ENCODE measurements around the gene POP7. TPM values are rescaled to one million over a fixed set of nuclear protein-coding genes. Genes with fewer than 3 reads are reported as not detected.
"Not testable (repeated sequence)": the region's sequence is repeated elsewhere in the genome, so short reads cannot be mapped to it uniquely, and the experiment has no call there.

POP7 gene
- polyA plus RNA-seq, 1 donor from 2014 or later = 48.6 TPM

- Mint-ChIP-seq H3K27me3 (peaks cover 3% of the 10 kb centered on the region), H3K4me1 (peaks cover 24 to 30% (median 29%) of the 10 kb centered on the region in 3 donors), H3K9me3 (no peaks in the 10 kb centered on the region), H3K27ac (peak overlapping the region; percentile 92 to 96 (median 93)), H3K36me3 (no peaks in the 10 kb centered on the region), H3K4me3 (peak overlapping the region; percentile 89 to 97 (median 95))
Observed at GRCh38 chr7:100693312-100694097, 12.4 kb upstream of the POP7 start.

- no peaks in the 10 kb centered on the region for H3K9me3 Mint-ChIP-seq
- H3K4me1 Mint-ChIP-seq = peaks cover 24 to 30% (median 28%) of the 10 kb centered on the region in 3 donors
- H3K36me3 Mint-ChIP-seq = no peaks in the 10 kb centered on the region
- H3K4me3 Mint-ChIP-seq = peak within 1 kb of the TSS; percentile 89 to 97 (median 95)
- peaks cover 3% of the 10 kb centered on the region for H3K27me3 Mint-ChIP-seq
- peak within 1 kb of the TSS; percentile 92 to 96 (median 93) for H3K27ac Mint-ChIP-seq
Observed at GRCh38 chr7:100694098-100694745, 11.7 kb upstream of the POP7 start, which contains the start of gene GIGYF1. Gene GIGYF1, minus strand, starts transcription at chr7:100694250. Its CDS starts 6,012 bp downstream, at chr7:100688238.

- Mint-ChIP-seq H3K27me3 (peaks cover 3% of the 10 kb centered on the region), H3K4me3 (peak overlapping the region in 3 of 4 donors; percentile 32 to 84 (median 78)), H3K4me1 (peaks cover 23 to 28% (median 24%) of the 10 kb centered on the region in 3 donors), H3K36me3 (peaks cover under 1% of the 10 kb centered on the region), H3K9me3 (no peaks in the 10 kb centered on the region), H3K27ac (peak overlapping the region; percentile 80 to 95 (median 86))
Observed at GRCh38 chr7:100696123-100696521, 9.8 kb upstream of the POP7 start.

GRCh38 chr7:100699018-100699417 lies 6.9 kb upstream of the POP7 start:
- Mint-ChIP-seq H3K27ac (no peak overlapping the region), H3K4me1 (peaks cover 6 to 12% (median 7%) of the 10 kb centered on the region in 3 donors), H3K4me3 (peak overlapping the region in 1 of 4 donors; percentile 0)

GRCh38 chr7:100701089-100701488 lies 4.8 kb upstream of the POP7 start:
- not testable (repeated sequence) for H3K4me3 Mint-ChIP-seq, H3K27ac Mint-ChIP-seq, H3K4me1 Mint-ChIP-seq, H3K9me3 Mint-ChIP-seq, H3K36me3 Mint-ChIP-seq, H3K27me3 Mint-ChIP-seq

More at GRCh38 chr7:100699018-100699417, 6.9 kb upstream of the POP7 start:
- Mint-ChIP-seq H3K27me3 (peaks cover 3% of the 10 kb centered on the region), H3K36me3 (peaks cover 1% of the 10 kb centered on the region), H3K9me3 (no peaks in the 10 kb centered on the region)

GRCh38 chr7:100705320-100705752 lies 585 bp upstream of the POP7 start:
- H3K4me1 Mint-ChIP-seq = peaks cover 0 to 6% (median 4%) of the 10 kb centered on the region in 3 donors
- peak overlapping the region; percentile 86 to 97 (median 94) for H3K4me3 Mint-ChIP-seq
- peaks cover 1% of the 10 kb centered on the region for H3K36me3 Mint-ChIP-seq
- H3K9me3 Mint-ChIP-seq = no peaks in the 10 kb centered on the region
- no peaks in the 10 kb centered on the region for H3K27me3 Mint-ChIP-seq
- H3K27ac Mint-ChIP-seq = peak overlapping the region; percentile 79 to 97 (median 94)

- Mint-ChIP-seq H3K9me3 (no peaks in the 10 kb centered on the region), H3K4me3 (peak overlapping the region; percentile 86 to 97 (median 94)), H3K27ac (peak overlapping the region in 2 of 3 donors; percentile 79 to 97), H3K27me3 (no peaks in the 10 kb centered on the region), H3K36me3 (no peaks in the 10 kb centered on the region), H3K4me1 (peaks cover 0 to 6% (median 4%) of the 10 kb centered on the region in 3 donors)
Observed at GRCh38 chr7:100706672-100707311, 871 bp downstream of the POP7 start.

GRCh38 chr7:100708395-100708794 lies 2.5 kb downstream of the POP7 start:
- peak overlapping the region in 1 of 4 donors; percentile 26 for H3K4me3 Mint-ChIP-seq
- H3K27me3 Mint-ChIP-seq = no peaks in the 10 kb centered on the region
- peaks cover 0 to 6% (median 4%) of the 10 kb centered on the region in 3 donors for H3K4me1 Mint-ChIP-seq
- no peaks in the 10 kb centered on the region for H3K36me3 Mint-ChIP-seq
- H3K27ac Mint-ChIP-seq = no peak overlapping the region
- H3K9me3 Mint-ChIP-seq = no peaks in the 10 kb centered on the region

GRCh38 chr7:100710452-100710851 lies 4.5 kb downstream of the POP7 start:
- H3K4me1 Mint-ChIP-seq = peaks cover 0 to 6% (median 4%) of the 10 kb centered on the region in 3 donors
- H3K9me3 Mint-ChIP-seq = no peaks in the 10 kb centered on the region
- H3K27me3 Mint-ChIP-seq = no peaks in the 10 kb centered on the region
- H3K27ac Mint-ChIP-seq = no peak overlapping the region
- H3K4me3 Mint-ChIP-seq = no peak overlapping the region
- H3K36me3 Mint-ChIP-seq = peaks cover 2% of the 10 kb centered on the region

GRCh38 chr7:100711369-100711768 lies 5.4 kb downstream of the POP7 start:
- no peaks in the 10 kb centered on the region for H3K27me3 Mint-ChIP-seq
- peaks cover 2% of the 10 kb centered on the region for H3K36me3 Mint-ChIP-seq
- no peak overlapping the region for H3K27ac Mint-ChIP-seq
- H3K9me3 Mint-ChIP-seq = no peaks in the 10 kb centered on the region
- no peak overlapping the region for H3K4me3 Mint-ChIP-seq
- peaks cover 0 to 4% (median 3%) of the 10 kb centered on the region in 3 donors for H3K4me1 Mint-ChIP-seq

GRCh38 chr7:100714725-100715124 lies 8.8 kb downstream of the POP7 start:
- peaks cover 7% of the 10 kb centered on the region for H3K27me3 Mint-ChIP-seq
- no peak overlapping the region for H3K27ac Mint-ChIP-seq
- H3K4me1 Mint-ChIP-seq = no peaks in the 10 kb centered on the region
- no peak overlapping the region for H3K4me3 Mint-ChIP-seq
- H3K36me3 Mint-ChIP-seq = peaks cover 6% of the 10 kb centered on the region
- peaks cover 0 to 13% (median 10%) of the 10 kb centered on the region in 3 donors for H3K9me3 Mint-ChIP-seq

GRCh38 chr7:100717073-100717472 lies 11.2 kb downstream of the POP7 start:
- H3K4me3 Mint-ChIP-seq, H3K36me3 Mint-ChIP-seq, H3K4me1 Mint-ChIP-seq, H3K27ac Mint-ChIP-seq: not testable (repeated sequence)
- Mint-ChIP-seq H3K9me3 (peaks cover 0 to 13% (median 10%) of the 10 kb centered on the region in 3 donors), H3K27me3 (peaks cover 22% of the 10 kb centered on the region)

GRCh38 chr7:100719523-100720278 lies 13.8 kb downstream of the POP7 start:
- Mint-ChIP-seq H3K4me3 (no peak overlapping the region), H3K4me1 (peaks cover 0 to 2% (median 0%) of the 10 kb centered on the region in 3 donors), H3K36me3 (peaks cover 6% of the 10 kb centered on the region), H3K27ac (no peak overlapping the region), H3K9me3 (peaks cover 0 to 13% (median 10%) of the 10 kb centered on the region in 3 donors), H3K27me3 (peaks cover 36% of the 10 kb centered on the region)

GRCh38 chr7:100720279-100720670 lies 14.4 kb downstream of the POP7 start, which contains the start of gene EPO:
Gene EPO, plus strand, starts transcription at chr7:100720468. Its CDS starts 513 bp downstream, at chr7:100720981.
- peaks cover 0 to 4% (median 2%) of the 10 kb centered on the region in 3 donors for H3K4me1 Mint-ChIP-seq
- peaks cover 36% of the 10 kb centered on the region for H3K27me3 Mint-ChIP-seq
- no peak within 1 kb of the TSS for H3K4me3 Mint-ChIP-seq
- H3K9me3 Mint-ChIP-seq = peaks cover 0 to 13% (median 10%) of the 10 kb centered on the region in 3 donors
- H3K27ac Mint-ChIP-seq = no peak within 1 kb of the TSS
- peaks cover 6% of the 10 kb centered on the region for H3K36me3 Mint-ChIP-seq

Measured in IgD-negative memory B cell (primary cell).